ENCODE results near the gene MFF.

- no peak for TF ChIP-seq CTCF (conservative IDR thresholded peaks at IDR 0.05; ENCODE audit: low read length)
- TF ChIP-seq EZH2phosphoT487 (IDR thresholded peaks at IDR 0.05; ENCODE audit: borderline replicate concordance) = no peak
These were observed 45.8 kb downstream of the MFF start for GRCh38 chr2:227370791-227371312.
